Ascending aorta (tissue), 2 donors: ENCODE data around the gene PPP4R4. TPM values are rescaled to one million over a fixed set of nuclear protein-coding genes. Genes with fewer than 3 reads are reported as not detected.
"Not testable (repeated sequence)": the region's sequence is repeated elsewhere in the genome, so short reads cannot be mapped to it uniquely, and the experiment has no call there.

Source experiments
- DNase-seq, 2 donors: peaks; one replicate each; pipeline ENCODE4 v3.0.0-alpha.2; 2019; ENCODE audit warnings: low spot score in 2 of 2
- H3K27ac ChIP-seq, 2 donors: fragments of 200-600 bp; sonication (generic); one replicate each; pipeline ENCODE4 v1.5.1; 2016 to 2017; ENCODE audit warnings: mild to moderate bottlenecking in 1 of 2
- H3K27me3 ChIP-seq: fragments of 200-600 bp; sonication (generic); one replicate; pipeline ENCODE4 v1.5.1; 2017
- H3K36me3 ChIP-seq, 2 donors: fragments of 200-600 bp; sonication (generic); one replicate each; pipeline ENCODE4 v1.5.1; 2016
- H3K4me1 ChIP-seq, 2 donors: fragments of 200-600 bp; sonication (generic); one replicate each; pipeline ENCODE4 v1.5.1; 2016 to 2017; ENCODE audit warnings: mild to moderate bottlenecking in 1 of 2
- H3K4me3 ChIP-seq, 2 donors: fragments of 200-600 bp; sonication (generic); one replicate each; pipeline ENCODE4 v1.5.1; 2016 to 2017; ENCODE audit warnings: mild to moderate bottlenecking in 1 of 2
- H3K9me3 ChIP-seq, 2 donors: fragments of 200-600 bp; sonication (generic); one replicate each; pipeline ENCODE4 v1.5.1; 2016
- intact Hi-C: fragments of 100-400 bp; cut with DNase I; formaldehyde crosslinking; loops from one replicate; pipeline ENCODE4 v1.15.1; 2023
- total RNA-seq: library from RNA; depleted of rRNA; stranded (reverse); fragments of >200 nt; gene quantifications from one replicate; pipeline ENCODE4 v1.1.0, GENCODE V29; 2016
- TF ChIP-seq, protein P1 (sequence below), 3 experiments: fragments of 200-600 bp in 2 of 3; fragments of 450-650 bp in 1 of 3; sonication (generic) in 2 of 3; IDR thresholded peaks; one replicate each; pipeline ENCODE4 v1.5.1; 2016 to 2019; ENCODE audit warnings: antibody characterized with exemption in 3 of 3, mild to moderate bottlenecking in 1 of 3, moderate library complexity in 1 of 3

Gene PPP4R4
- total RNA-seq, 1 donor from 2014 or later, result not detected

DNA sequence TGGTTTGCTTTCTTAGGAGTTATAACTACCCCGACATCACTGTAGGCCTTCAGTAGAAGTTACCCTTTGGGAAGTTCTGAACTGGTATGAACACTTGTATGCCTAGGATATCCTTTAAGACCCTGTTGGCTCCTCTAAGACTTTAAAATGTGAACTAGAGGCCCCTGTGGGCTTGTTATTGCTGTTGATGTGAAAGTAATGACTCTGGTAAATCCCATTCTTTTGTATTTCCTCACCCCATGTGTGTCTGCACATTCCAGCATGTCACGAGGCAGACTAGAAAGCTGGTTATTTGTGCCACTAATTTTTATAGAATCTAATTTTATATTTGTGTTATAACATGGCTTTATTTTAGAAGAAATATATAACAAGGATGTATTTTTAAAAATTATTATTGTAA is 70.1 kb downstream of the PPP4R4 start:
- no peaks in the 10 kb centered on the region for H3K4me1 ChIP-seq
- no peak for DNase-seq
- H3K27me3 ChIP-seq, result no peaks in the 10 kb centered on the region
- H3K36me3 ChIP-seq, result no peaks in the 10 kb centered on the region
- intact Hi-C loops, result no loop called here
- H3K9me3 ChIP-seq, result no peaks in the 10 kb centered on the region
- no peak overlapping the region for H3K27ac ChIP-seq
- H3K4me3 ChIP-seq, result no peak overlapping the region
- TF ChIP-seq, protein P1, sequence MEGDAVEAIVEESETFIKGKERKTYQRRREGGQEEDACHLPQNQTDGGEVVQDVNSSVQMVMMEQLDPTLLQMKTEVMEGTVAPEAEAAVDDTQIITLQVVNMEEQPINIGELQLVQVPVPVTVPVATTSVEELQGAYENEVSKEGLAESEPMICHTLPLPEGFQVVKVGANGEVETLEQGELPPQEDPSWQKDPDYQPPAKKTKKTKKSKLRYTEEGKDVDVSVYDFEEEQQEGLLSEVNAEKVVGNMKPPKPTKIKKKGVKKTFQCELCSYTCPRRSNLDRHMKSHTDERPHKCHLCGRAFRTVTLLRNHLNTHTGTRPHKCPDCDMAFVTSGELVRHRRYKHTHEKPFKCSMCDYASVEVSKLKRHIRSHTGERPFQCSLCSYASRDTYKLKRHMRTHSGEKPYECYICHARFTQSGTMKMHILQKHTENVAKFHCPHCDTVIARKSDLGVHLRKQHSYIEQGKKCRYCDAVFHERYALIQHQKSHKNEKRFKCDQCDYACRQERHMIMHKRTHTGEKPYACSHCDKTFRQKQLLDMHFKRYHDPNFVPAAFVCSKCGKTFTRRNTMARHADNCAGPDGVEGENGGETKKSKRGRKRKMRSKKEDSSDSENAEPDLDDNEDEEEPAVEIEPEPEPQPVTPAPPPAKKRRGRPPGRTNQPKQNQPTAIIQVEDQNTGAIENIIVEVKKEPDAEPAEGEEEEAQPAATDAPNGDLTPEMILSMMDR (IDR thresholded peaks at IDR 0.05), result no peak

DNA sequence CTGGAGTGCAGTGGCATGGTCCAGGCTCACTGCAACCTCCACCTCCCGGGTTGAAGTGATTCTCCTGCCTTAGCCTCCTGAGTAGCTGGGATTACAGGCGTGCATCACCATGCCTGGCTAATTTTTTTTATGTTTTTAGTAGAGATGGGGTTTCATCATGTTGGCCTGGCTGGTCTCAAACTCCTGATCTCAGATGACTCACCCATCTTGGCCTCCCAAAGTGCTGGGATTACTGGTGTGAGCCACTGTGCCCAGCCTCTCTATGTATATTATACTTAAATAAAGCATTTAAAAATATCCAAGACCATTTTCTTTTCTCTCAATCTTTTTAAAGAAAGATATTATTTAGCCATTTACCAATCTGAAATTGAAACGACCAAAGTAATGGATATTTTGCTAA is 90.1 kb downstream of the PPP4R4 start:
- H3K4me3 ChIP-seq, H3K36me3 ChIP-seq, H3K27ac ChIP-seq, H3K27me3 ChIP-seq, intact Hi-C loops, DNase-seq, H3K4me1 ChIP-seq, H3K9me3 ChIP-seq: not testable (repeated sequence)

DNA sequence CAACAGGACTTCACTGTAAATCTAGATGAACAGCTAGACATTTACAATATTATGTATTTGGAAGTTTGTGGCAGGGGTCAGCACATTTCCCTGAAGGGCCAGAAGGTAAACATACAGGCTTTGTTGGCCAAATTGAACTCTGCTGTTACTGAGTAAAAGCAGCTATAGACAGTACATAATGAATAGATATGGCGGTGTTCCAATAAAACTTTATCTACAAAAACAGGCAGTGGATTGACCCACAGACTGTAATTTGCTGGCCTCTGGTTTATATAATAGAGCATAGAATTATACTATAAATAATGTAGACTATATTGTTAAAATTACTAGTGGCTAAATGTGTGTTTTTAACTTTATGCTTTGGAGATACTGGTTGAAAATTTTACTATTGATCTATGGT is 93.2 kb downstream of the PPP4R4 start:
- no peaks in the 10 kb centered on the region for H3K27me3 ChIP-seq
- no peak for DNase-seq
- H3K4me1 ChIP-seq, result no peaks in the 10 kb centered on the region
- H3K4me3 ChIP-seq, result no peak overlapping the region
- H3K27ac ChIP-seq, result no peak overlapping the region
- TF ChIP-seq, protein P1 (IDR thresholded peaks at IDR 0.05), result no peak
- intact Hi-C loops, result no loop called here
- no peaks in the 10 kb centered on the region for H3K36me3 ChIP-seq
- peaks cover 0 to 4% of the 10 kb centered on the region in 2 donors for H3K9me3 ChIP-seq

DNA sequence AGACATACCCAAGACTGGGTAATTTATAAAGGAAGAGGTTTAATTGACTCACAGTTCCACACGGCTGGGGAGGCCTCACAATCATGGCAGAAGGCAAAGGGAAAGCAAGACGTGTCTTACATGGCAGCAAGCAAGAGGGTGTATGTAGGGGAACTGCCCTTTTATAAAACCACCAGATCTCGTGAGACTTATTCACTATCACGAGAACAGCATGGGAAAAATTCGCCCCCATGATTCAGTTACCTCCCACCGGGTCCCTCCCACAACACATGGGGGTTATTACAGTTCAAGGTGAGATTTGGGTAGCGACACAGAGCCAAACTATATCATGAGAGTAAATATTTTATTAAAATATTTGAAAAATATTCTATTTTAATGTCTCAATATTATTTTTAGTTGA is 94.5 kb downstream of the PPP4R4 start:
- H3K27ac ChIP-seq, H3K9me3 ChIP-seq, H3K36me3 ChIP-seq, H3K4me1 ChIP-seq, H3K4me3 ChIP-seq, intact Hi-C loops, DNase-seq, H3K27me3 ChIP-seq: not testable (repeated sequence)

DNA sequence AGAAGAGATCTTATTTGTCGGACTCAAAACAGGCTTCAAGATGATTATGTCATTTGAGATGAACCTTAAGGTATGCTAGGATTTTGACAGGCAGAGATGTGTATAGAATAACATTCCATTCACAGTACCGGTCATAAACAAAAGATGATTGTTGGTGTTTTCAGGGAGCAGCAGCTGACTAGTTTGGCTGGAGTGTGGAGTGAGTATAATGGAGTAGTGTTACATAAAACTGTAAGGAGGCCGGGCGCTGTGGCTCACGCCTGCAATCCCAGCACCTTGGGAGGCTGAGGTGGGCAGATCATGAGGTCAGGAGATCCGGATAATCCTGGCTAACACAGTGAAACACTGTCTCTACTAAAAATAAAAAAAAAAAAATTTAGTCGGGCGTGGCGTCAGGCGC is 95.0 kb downstream of the PPP4R4 start:
- Histone ChIP-seq H3K27ac (no peak overlapping the region), H3K9me3 (no peaks in the 10 kb centered on the region), H3K4me1 (no peaks in the 10 kb centered on the region), H3K4me3 (no peak overlapping the region), H3K27me3 (no peaks in the 10 kb centered on the region), H3K36me3 (no peaks in the 10 kb centered on the region)
- intact Hi-C loops, result no loop called here
- TF ChIP-seq, protein P1 (IDR thresholded peaks at IDR 0.05), result no peak
- DNase-seq, result no peak

DNA sequence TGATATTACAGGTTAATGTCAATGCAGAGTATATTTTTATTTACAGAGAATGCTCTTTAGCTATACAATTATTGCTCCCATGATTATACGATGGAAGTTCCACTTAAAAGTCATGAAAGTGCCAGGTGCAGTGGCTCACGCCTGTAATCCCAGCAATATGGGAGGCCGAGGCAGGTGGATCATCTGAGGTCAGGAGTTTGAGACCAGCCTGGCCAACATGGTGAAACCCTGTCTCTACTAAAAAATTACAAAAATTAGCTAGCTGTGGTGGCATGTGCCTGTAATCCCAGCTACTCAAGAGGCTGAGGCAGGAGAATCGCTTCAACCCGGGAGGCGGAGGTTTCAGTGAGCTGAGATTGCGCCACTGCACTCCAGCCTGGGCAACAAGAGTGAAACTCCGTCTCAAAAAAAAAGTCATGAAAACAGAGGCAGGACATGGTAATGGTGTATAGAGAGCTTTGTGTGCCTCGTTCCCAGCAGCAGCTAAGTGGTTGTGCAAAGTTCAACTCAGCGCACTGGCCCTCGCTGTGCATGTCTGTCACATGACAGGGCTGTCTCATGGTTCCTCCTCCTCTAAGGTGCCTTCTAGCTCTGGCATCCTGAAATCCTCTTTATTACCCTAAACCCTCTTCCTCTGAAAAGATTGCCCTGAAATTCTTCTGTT is 102.9 kb downstream of the PPP4R4 start:
- H3K4me3 ChIP-seq, H3K27ac ChIP-seq: not testable (repeated sequence)

DNA sequence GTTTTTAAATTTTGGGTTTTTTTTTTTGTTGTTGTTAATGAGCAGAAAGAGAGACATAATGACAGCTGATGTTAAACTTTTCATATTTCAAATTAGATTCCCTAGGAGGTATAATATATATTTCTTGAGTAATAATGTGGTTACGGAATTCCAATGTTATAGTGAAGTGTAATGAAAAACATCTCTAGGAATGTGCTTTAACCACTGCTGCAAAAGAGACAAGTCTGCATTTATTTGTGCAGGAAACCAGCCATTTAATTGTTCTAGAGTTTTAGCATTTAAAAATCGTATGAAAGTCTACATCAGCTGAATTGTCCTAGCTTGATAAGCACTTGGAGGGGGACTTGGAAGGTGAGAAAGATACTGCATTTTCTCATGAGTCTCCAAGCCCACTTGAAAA is 104.6 kb downstream of the PPP4R4 start:
- no peak overlapping the region for H3K4me3 ChIP-seq
- TF ChIP-seq, protein P1 (IDR thresholded peaks at IDR 0.05), result no peak
- H3K9me3 ChIP-seq, result no peaks in the 10 kb centered on the region
- no peak for DNase-seq
- no peak overlapping the region for H3K27ac ChIP-seq
- no peaks in the 10 kb centered on the region for H3K4me1 ChIP-seq
- intact Hi-C loops, result no loop called here
- no peaks in the 10 kb centered on the region for H3K36me3 ChIP-seq
- no peaks in the 10 kb centered on the region for H3K27me3 ChIP-seq

More for the DNA sequence above, 102.9 kb downstream of the PPP4R4 start:
- H3K27me3 ChIP-seq, H3K36me3 ChIP-seq, intact Hi-C loops, H3K9me3 ChIP-seq, DNase-seq, H3K4me1 ChIP-seq: not testable (repeated sequence)
